Uterine smooth muscle cell (primary cell): ENCODE results near the gene ANO3. TPM values are rescaled to one million over a fixed set of nuclear protein-coding genes. Genes with fewer than 3 reads are reported as not detected.

ENCODE experiments used
- total RNA-seq: library from RNA; depleted of rRNA; stranded (reverse); fragments of >200 nt; gene quantifications from 2 replicates; pipeline ENCODE4 v1.2.3, GENCODE V29; 2014

ANO3 gene
- 1.00 and 1.2 TPM in 2 replicates for total RNA-seq

DNA sequence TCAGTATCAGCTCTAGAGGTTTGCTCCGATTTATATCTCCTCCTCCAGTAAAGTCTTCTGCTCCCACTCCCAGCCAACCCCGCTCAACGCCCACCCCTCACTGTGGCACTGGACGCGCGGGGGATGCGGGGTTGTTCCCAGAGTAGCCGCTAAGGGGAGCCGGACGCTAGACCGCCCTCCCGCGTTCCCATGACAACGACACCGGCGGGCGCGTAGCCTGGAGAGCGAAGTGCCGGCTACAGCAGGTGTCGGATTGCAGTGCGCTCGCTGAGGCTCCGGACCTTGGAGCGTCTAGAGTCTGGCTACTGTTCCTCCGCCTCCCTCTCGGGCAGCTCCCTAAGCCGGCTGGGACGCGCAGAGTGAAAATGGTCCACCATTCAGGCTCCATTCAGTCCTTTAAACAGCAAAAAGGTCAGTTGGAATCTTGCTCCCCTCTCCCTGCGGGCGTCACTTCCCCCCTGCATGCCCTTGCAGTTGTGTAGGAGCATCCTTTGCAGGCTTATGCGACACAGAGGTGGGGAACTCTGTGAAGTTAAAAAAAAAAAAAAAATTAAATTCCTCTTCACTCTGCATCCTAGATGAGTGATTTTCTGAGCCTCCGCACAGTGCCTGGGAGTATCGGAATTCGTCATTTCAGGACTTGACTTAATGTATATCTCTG lies at the start of gene ANO3:
TSS of gene ANO3 (plus strand) at position 220 of the 661 bp plus-strand sequence. CDS start at position 366, 146 bp downstream.

GRCh38 chr11:26571861-26572654 lies 240.1 kb downstream of the ANO3 start, which contains the start of gene MUC15:
MUC15 (minus strand) TSS chr11:26572263; CDS start chr11:26567094, 5,169 bp downstream.

Other genes starting within 250 kb of the ANO3 start
- not detected in 2 replicates for gene MUC15, start 240.1 kb downstream of the ANO3 start, total RNA-seq